GM12873 (cell line): ENCODE measurements around the gene OPCML.

ENCODE experiments used
- CTCF ChIP-seq: IDR thresholded peaks from 2 replicates; pipeline ENCODE4 v1.5.1; 2012; ENCODE audit warnings: low read depth, mild to moderate bottlenecking, moderate library complexity, low read length, control low read depth; ENCODE audit not compliant: insufficient read depth; ENCODE audit errors: missing control alignments

OPCML gene

GRCh38 chr11:132590554-132590953 is 941.7 kb downstream of the OPCML start:
- no peak for TF ChIP-seq CTCF

DNA sequence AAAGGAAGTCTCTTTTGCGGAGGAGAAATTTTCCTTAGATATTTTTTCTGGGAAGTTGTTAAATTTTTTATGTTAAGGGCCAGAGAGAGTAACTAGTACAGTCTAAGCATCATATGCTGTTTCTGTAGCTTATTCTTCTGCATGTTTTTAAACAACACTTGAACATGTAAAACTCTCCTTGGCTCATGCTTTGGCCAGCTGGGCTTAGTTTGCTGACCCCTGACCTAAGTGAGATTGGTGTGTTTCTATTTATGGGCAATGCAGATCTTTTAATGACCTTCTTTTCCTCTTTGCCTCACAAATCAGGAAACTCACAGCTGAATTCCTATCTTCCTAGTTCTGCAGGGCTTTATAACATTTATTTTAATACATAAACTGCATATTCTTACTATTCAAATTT is 942.5 kb downstream of the OPCML start:
- no peak for TF ChIP-seq CTCF

GRCh38 chr11:132588366-132588765 is 943.9 kb downstream of the OPCML start:
- TF ChIP-seq CTCF, result no peak

GRCh38 chr11:132587716-132588115 is 944.6 kb downstream of the OPCML start:
- TF ChIP-seq CTCF, result no peak

- TF ChIP-seq CTCF, result no peak
These were observed 945.5 kb downstream of the OPCML start for GRCh38 chr11:132586801-132587200.

DNA sequence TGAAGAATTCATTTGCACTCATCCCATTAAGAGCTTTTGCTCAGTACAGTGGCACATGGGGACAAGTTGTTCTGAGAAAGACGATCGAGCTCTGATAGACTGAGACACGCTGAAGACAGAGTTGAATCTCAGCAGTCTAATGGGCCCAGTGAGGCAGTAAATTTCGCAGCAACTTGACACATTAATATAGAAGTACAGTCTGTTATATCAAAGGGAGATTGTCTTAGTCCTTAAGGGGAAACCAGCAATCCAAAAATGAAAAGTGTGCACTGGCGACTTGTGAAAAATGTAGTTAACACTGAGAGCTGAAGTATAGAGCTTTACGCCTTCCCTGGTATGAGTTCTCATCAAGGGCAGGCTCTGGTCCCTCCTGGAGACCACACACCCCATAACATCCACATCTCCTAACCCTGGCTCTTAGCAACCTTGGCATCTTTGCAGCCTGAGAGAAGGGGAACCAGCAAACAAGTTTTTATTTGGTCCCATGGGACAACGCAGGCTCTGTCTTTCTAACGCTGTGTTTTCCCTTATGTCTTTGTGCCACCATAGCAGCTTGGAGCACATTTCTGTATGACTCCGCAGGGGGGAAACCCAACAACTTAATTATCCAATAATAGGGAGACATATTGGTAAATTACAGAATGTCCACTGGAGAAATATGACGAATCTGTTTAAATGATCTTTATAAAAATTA is 952.5 kb downstream of the OPCML start:
- no peak for TF ChIP-seq CTCF

DNA sequence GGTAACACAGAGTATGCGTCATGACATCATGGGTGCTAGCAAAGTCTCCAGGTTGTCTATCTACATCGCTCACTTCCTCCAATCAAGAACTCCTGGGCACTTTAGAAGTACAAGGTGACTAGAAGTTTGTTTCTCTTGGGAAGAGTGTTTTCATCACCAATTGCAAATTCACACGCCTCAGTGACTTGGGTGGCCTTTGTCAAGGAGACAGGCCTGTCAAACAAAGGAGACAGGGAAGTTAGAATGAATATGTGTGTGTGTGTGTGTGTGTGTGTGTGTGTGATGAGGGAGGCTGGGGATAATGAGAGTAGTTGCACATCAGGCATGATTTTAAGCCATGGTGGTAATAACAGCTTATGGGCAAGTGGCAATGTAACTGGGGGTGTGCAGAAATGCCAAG is 953.2 kb downstream of the OPCML start:
- no peak for TF ChIP-seq CTCF
